DMS79 (cell line): ENCODE results near the gene MYRF.
A peak's percentile ranks its signal among the peaks of the same experiment; 100 is the strongest.

Source experiments
- DNase-seq: peaks from one replicate; lab custom pipeline; 2025; lab: John Stamatoyannopoulos, UW

MYRF gene

GRCh38 chr11:61795459-61795858, 43.0 kb downstream of the MYRF start:
- DNase-seq: no peak

DNA sequence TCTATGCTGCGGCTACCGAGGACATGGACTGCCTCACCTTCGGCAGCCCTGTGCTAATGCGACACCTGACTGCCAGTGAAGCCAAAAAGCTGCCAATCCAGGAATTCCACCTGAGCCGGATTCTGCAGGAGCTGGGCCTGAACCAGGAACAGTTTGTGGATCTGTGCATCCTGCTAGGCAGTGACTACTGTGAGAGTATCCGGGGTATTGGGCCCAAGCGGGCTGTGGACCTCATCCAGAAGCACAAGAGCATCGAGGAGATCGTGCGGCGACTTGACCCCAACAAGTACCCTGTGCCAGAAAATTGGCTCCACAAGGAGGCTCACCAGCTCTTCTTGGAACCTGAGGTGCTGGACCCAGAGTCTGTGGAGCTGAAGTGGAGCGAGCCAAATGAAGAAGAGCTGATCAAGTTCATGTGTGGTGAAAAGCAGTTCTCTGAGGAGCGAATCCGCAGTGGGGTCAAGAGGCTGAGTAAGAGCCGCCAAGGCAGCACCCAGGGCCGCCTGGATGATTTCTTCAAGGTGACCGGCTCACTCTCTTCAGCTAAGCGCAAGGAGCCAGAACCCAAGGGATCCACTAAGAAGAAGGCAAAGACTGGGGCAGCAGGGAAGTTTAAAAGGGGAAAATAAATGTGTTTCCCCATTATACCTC, 43.6 kb downstream of the MYRF start:
- no peak for DNase-seq

DNA sequence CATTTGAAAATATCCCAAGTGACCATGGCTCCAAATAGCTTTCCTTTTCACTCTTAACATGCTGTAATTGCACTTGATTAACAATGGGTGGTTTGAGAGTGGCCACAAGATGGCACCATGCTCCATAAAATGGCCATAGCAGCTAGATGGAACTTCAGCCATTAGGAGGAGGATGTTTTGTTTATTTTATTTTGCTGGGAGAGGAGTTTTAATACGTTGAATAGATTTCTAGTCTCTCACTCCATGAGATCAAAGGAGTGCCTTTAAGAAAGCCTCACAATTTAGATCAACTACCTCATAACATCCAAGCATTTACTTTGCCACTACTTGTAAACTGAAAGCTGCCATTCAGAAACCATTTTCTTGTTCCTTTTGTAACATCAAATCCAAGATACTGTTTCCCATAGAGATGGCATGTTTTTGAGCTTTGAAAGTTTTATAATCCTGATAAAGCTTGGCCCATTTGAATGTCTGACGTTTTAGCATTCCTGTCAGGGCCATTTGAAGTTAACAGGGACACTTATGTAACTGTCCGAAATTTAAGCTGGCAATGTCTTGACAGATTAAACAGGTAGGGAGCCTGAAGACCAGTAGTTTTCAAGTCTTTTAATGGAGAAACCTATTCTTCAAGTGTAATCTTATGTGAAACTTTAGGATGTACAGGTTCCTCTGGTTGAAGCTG, 45.0 kb downstream of the MYRF start:
- DNase-seq: peak; percentile 53

DNA sequence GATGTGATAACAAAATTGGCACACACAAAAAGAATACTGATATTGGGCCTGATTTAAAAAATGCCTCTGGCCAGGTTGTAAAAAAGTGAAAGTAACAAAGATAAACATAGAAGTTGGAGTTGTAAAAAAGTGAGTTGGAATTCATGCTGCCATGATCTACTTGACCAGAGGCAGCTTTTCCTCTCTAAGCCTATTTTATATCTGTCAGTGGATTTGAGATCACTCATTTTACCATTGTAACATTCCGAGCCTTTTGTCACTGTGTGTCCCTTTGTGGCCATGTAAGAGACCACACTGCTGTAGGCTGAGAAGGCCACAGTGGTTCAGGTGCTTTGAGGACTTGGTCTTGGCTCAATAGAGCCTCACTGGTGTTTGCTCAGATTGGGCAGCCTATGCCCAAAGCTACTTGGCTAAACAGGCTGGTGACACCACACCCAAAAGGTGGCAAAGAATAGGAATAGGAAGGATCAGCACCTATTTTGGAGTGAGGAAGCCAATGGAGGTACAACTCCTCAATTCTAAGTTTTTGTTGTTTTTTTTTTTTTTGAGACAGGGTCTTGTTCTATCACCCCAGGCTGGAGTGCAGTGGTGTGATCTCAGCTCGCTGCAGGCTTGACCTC, 47.3 kb downstream of the MYRF start:
- no peak for DNase-seq

GRCh38 chr11:61800331-61801281, 48.2 kb downstream of the MYRF start:
- DNase-seq: no peak

GRCh38 chr11:61802605-61803004, 50.2 kb downstream of the MYRF start:
- no peak for DNase-seq

GRCh38 chr11:61803889-61804647, 51.6 kb downstream of the MYRF start:
- no peak for DNase-seq

DNA sequence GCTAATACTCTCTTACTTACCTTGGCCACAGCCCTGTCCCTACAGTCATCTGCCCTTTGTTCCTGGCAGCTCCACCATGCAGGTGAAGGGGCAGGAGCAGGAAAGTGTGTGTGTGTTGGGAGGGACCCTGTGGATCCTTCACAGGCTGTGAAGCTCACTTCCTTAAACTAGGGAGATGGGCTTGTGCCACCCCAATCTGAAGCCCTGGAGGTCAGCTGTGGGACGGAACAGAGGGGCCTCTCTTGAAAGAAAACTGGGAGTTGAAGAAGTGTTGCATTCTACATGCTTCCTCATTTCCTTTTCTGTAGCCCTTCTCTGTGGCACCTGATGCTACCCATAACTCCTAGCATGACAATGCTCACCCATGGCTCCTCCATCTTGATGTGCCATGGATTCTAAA, 52.7 kb downstream of the MYRF start:
- DNase-seq: no peak

- DNase-seq: no peak
Observed at GRCh38 chr11:61806785-61807184, 54.3 kb downstream of the MYRF start.

- no peak for DNase-seq
Observed at GRCh38 chr11:61810671-61811175, 58.3 kb downstream of the MYRF start.

- DNase-seq: no peak
Observed at GRCh38 chr11:61811831-61812230, 59.4 kb downstream of the MYRF start.

DNA sequence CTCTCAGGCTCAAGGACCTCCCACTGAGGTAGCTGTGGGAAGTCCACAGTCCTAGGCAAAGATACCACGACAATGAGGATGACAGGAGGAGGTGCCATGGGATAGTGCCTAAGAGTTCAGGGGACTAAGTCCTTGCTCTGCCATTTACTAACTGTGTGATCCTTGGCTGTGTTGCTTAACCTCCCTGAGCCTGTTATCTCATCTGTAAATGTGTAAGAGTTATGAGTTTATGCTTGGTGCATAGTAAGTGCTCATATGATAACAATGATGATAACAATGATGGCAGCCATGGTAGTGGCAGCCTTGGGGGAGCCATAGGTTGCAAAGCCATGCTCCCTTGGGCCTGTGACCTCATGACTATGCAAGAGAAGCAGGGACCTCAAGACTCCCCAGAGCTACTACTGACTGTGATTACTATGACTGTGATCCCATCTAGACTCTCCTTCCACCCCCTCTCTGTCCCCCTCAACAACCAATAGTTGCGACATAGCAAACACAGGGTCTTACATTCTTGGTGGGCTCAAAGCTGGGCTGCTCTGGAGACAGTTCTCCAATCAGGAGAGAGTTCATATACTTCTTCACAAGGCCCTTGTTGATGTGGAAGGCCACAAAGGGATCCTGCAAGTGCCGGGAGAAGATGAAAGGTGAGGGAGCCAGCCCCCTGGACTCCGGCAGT, 60.4 kb downstream of the MYRF start:
- no peak for DNase-seq

- DNase-seq: peak; percentile 27
Observed at GRCh38 chr11:61814247-61814957, 62.0 kb downstream of the MYRF start.

DNA sequence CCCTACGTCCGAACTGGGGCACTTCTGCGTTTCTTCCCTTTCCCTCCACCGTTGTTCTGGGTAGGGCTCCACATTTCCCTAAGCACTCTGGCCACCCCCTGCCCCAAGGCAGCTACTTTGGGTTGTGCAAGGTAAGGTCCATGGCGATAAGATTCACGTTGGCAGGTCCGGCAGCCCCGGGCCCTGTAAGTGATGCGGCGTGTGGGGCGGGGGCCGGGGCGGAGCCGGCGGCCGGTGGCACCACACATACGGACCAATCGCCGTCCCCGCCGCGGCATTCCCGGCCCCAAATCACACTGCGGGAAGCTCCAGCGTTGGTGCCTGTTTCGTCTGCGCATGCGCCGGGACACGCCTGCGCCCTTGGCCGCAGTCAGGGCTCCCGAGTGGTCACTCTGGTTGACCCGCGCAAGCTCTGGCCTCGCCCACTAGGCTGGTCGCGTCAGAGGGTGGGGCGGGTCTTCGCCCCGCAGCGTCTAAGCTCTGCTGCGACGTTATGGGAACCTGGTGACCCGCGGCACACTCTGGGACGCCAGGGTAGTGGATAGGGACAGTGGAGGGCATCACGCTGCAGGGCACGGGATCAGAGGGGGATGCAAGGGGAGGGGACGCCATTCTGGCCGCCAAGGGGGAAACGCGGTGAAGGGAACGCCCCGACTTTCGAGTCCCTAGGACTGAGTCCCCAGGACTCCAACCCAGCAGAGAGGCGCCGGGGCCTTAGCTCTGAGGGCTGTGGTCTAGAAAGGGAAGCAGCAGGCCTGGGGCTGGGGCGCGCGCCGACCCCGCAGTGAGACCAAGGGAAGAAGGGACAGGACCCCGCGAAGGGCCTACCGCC, 62.7 kb downstream of the MYRF start:
- DNase-seq: peak; percentile 79

DNA sequence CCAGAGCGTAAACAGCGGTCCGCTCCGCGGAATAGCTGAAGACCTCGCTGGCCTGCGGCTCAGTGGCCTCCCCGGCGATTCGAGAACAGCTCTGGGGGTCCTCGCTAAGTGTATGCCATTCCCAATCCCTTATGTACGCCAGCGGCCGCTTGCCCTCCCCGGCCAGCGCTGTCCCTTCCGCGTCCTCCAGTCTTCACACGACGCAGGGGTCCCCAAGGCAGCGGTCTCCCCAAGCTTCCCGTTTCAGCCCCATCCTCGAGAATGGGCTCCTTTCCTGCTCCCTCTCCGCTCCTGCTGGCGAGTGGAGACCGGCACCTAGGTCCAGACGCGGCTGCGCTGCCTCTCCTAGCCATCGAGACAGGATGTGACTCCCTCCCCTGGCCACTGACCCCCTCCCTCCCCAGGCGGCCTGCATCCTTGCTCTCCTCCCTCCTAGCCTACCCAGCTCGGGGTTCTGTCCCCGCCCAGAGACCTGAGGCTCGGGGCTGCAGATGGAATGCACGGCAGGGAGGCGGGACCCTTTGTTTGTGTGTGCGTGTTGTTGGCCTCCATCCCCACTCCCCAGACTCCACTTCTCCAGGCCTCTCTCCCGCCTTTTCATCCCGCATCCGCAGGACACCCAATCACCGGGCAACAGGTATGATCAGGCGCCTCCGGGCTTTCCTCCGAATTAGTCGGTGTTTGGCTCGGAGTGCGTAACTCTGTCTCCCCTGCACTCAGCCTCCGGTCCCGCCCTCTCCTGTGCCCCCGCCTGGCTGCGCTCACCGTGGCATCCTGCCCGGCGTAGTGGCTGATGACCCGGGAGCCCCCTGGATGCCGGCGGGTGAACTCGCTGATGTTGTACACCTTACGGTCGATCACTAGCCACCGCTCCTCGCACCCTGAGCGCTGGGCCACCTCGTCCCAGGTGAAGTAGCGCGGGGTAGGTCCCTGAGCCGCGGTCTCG, 63.6 kb downstream of the MYRF start:
- DNase-seq: peak; percentile 88

DNA sequence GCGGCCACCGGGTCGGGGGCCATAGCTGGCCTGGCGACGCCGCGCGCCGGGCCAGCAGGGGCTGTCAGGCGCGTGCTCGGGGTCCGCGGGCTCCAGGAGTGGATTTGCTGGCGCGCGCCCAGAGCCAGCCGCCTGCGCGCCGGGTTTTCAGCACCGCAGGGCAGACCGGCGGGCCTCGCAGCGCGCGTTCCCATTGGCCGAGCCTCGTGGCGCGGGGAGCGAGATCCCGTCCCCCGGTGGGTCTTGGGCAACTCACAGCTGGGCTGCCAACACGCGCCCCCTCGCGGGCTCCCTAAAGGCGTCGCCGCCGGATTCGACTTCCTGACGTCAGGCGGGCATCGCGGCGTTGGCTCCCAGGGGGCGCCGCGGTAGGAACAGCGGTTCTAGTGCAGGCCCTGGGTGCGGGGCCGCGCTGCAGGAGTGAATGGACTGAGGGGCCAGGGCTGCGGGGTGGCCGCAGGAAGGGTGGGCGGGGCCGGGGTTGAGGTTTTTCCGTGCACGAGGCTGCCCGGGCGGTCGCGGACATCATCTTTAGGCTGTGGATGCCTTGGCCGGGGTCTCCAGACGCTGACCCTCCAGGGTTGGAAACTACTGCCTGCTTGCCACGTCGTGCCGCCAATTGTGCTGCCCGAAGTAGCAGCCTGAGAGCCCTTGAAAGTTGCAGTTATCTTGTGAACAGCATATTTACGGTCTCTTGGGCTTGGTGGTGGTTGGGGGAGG, 64.5 kb downstream of the MYRF start, which contains the start of gene FADS1:
FADS1 (minus strand) TSS at position 268 of the 720 bp plus-strand sequence; CDS start at position 194, 74 bp downstream.
- DNase-seq: peak; percentile 92
